LoVo (cell line): Measurements from ENCODE around the gene DUOXA1.

ENCODE experiments used
- DNase-seq: peaks from one replicate; pipeline ENCODE4 v3.0.0-alpha.2; 2016; ENCODE audit warnings: low spot score

The DUOXA1 gene

GRCh38 chr15:45130291-45131000, 767 bp upstream of the DUOXA1 start:
- no peak for DNase-seq

- DNase-seq = no peak
Observed at GRCh38 chr15:45128971-45129639, 574 bp downstream of the DUOXA1 start.

GRCh38 chr15:45126535-45127158, 3.0 kb downstream of the DUOXA1 start:
- peak; percentile 51 for DNase-seq

DNA sequence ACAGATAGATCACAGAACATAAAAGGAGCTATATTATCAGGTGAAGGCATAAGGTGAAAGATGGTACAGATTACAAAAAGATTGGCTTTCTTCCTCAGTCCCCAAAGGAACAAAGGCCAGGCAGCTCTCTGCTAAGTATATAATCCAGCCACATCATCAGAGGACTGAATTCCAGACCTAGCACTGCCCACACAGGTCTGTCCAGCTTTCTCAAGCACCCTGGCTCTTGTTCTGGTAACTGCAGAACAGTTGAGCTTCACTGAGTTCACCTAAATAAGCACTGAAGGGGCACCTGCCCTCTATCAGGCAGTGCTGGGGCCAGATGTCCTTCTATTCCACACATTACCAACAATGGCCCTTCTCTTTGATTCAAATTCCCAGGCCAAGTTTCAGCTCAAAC, 6.3 kb downstream of the DUOXA1 start:
- DNase-seq = no peak

DNA sequence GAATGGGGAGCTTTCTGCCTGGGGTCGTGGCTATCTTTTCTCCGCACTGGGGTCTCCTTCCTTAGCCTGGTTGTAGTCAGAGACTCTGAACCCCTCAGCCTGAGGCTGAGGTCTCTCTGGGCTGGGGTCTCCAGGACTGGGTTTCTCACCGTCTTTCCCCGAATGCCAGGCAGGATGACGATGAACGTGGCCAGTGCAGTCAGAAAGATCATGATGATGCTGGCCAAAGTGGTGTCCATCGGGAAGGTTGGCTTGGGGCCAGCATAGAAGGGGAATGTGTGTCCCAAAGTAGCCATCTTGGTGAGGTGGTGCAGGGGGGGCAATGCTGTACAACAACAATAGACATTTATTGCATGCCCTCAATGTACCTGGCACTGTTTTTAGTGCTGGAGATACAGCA, 7.0 kb downstream of the DUOXA1 start:
- DNase-seq = no peak

DNA sequence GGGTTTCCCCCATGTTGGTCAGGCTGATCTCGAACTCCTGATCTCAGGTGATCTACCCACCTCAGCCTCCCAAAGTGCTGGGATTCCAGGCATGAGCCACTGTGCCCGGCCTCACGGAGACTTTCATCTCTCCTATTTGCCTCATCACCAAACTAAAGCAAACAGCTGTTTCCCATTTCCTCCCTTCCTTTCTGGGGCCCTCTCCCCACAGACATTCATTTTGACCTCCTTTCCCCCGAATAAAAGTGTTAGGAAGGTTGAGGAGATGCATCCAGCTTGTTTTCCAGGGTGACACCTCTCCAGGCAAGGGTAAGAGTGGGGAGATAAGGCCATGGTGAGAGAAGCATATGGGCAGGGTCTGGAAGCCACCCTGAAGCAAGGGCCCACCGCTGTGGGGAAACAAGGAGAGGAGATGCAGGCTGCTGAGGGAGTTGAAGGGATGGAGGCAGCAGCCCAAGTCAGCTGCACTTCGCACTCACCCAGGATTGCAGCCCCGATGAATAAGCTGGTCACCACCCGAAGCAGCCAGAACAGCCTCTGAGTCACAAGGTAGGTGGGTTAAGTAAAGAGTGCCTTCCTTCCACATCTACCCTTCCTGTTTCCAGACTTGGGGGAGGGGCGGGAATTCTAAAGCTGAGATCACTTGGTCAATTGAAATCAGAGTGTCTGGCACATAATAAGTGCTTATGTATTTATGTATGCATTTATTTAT, 7.8 kb downstream of the DUOXA1 start:
- DNase-seq = peak; percentile 15

DNA sequence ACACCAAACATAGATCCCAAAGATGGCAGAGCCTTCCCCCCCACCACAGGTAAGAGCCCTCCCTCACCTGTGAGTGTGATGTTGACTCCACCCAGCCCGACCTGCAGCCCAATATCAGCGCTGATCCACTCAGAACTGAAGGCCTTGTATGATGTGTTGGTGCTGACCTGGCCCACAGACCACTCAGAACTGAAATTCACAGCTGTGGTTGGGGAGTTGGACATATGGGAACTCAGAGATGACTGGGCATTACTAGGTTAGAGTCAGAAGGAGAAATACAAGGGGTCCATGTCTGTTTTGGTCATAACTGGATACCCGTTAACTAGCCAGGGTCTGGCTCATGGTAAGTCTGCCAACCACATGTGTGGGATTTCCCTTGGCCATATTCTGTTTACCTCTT, 8.7 kb downstream of the DUOXA1 start:
- DNase-seq = no peak

GRCh38 chr15:45120081-45120972, 9.4 kb downstream of the DUOXA1 start:
- DNase-seq = no peak

GRCh38 chr15:45118996-45119395, 10.7 kb downstream of the DUOXA1 start:
- no peak for DNase-seq

GRCh38 chr15:45118131-45118588, 11.5 kb downstream of the DUOXA1 start:
- DNase-seq = peak; percentile 85

DNA sequence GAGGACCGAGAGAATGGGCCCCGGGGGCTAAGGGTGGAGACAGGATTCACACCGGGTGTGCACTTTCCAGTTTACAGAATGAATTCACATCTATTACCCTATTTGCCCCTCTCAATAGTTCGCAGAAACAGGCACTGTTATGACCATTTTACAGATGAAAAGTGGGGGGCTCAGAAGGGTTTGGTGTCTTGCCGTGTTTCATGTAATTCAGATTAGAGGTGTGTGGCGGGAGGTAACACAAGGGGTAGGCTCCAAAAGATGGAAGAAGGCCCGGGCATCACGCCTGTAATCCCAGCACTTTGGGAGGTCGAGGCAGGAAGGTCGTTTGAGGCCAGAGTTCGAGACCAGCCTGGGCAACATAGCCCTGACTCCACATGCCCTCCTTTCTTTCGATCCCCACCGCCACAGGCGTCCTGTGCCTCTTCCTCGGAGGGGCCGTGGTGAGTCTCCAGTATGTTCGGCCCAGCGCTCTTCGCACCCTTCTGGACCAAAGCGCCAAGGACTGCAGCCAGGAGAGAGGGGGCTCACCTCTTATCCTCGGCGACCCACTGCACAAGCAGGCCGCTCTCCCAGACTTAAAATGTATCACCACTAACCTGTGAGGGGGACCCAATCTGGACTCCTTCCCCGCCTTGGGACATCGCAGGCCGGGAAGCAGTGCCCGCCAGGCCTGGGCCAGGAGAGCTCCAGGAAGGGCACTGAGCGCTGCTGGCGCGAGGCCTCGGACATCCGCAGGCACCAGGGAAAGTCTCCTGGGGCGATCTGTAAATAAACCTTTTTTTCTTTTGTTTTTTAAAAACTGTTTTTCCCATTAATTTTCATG, 12.2 kb downstream of the DUOXA1 start:
- DNase-seq = no peak

GRCh38 chr15:45116482-45117307, 13.0 kb downstream of the DUOXA1 start:
- no peak for DNase-seq

- DNase-seq = no peak
Observed at GRCh38 chr15:45116006-45116481, 13.6 kb downstream of the DUOXA1 start.

DNA sequence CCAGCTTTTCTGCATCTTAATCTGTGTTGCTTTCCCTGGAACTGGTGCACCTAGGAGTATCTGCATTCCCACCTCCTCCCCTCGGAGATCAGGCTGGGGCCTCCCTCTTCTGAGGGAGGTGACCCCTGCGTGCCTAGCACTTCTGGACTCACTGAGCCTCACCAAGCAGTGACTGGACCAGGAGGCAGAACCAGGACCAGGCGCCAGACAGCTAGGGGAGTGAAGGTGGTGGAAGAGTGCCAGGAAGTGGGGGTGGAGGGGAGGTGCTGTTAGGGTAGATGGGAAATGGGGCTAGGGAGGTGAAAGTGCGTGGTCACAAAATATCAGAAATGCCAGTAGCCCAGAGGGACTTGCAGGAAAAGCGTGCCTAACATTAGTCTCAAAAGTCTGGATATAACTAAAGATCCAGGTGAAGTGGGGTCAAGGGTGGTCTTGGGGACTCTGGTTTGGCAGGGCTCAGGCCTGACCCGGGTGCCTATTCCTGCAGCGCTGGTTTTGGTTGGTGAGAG, 14.3 kb downstream of the DUOXA1 start:
- DNase-seq = no peak

- DNase-seq = no peak
Observed at GRCh38 chr15:45114751-45115085, 15.0 kb downstream of the DUOXA1 start.

DNA sequence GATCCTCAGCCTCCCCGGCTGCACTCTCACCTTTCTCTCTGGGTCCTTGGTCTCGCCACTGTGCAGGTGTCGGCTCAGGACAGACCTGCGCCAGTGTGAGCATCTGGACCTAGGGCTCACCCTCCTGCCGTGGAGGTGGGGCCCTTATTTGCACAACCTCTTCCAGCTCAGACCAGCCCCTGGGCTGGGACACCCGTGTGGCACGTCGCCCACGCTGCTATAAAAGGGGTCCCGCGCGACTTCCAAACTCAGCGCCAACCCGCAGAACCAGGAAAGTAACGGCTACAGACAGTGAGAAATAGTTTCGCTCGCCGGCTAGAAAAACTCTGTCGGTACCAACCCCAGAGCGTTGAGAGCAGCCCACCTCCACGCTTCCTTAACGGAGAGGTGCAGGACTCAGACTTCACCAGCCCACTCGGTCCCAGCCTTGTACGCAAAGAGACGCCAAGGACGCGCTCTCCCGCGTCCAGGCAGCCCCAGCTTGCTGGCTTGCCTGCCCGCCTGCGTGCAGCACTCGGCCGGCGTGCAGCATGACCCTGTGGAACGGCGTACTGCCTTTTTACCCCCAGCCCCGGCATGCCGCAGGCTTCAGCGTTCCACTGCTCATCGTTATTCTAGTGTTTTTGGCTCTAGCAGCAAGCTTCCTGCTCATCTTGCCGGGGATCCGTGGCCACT, 15.5 kb downstream of the DUOXA1 start, which contains the start of the genes DUOX2 and DUOXA2:
Gene DUOX2, minus strand, starts transcription at position 97 of the 675 bp plus-strand sequence. CDS start 761 bp downstream, outside the sequence.
Gene DUOXA2, plus strand, starts transcription at position 251 of the 675 bp plus-strand sequence. Its CDS starts 280 bp downstream, at position 531.
- no peak for DNase-seq

DNA sequence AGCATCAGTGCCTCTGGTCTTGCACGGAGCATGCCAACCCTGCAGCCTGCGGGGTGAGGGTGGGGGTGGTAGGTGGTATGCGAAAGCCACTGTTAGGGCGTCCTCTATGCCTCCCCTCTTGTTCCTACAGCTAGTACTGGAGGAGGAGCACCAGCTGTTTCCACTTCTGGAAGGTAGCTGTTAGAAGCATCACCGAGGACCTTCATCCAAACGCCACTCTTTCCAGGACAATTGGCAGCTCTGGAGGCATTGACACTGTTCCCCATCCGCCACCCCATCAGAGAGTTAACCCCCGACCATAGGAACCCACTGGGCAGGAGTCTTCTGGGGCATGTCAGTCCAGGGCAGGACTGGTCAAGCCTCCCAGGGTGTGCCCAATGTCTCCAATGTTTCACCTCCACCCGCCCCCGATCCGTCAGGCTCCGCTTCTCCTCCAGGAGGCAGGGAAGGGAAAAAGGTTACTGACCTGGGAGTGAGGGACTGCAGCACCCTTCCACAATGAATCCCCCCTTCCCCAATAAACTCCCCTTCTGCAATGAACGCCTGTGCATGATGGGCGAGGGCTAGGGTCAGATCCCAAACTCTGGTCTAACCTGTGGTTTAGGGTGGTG, 16.2 kb downstream of the DUOXA1 start:
- DNase-seq = no peak
